H1 (cell line): ENCODE data around the gene GLDC. TPM values are rescaled to one million over a fixed set of nuclear protein-coding genes. Genes with fewer than 3 reads are reported as not detected.

Source experiments
- CBX5 ChIP-seq: fragments of 300-800, 300-1000 bp; sonication (generic); IDR thresholded peaks from 2 replicates; pipeline ENCODE4 v1.7.1; 2016; ENCODE audit warnings: antibody characterized with exemption, low read length, low read depth
- KDM4A ChIP-seq: IDR thresholded peaks from one replicate; pipeline ENCODE4 v1.7.1; 2012; ENCODE audit warnings: low read depth, mild to moderate bottlenecking, moderate library complexity, low read length, inconsistent platforms; ENCODE audit not compliant: severe bottlenecking
- RFX5 ChIP-seq: IDR thresholded peaks from 2 replicates; pipeline ENCODE4 v1.6.1; 2011; ENCODE audit warnings: low read depth, low read length, improper control_type of control experiment, borderline replicate concordance
- RNF2 ChIP-seq: fragments of 200-900, 300-1000 bp; sonication (generic); IDR thresholded peaks from 2 replicates; pipeline ENCODE4 v1.7.1; 2016; ENCODE audit warnings: borderline replicate concordance, low read depth, mild to moderate bottlenecking, antibody characterized with exemption, low read length; ENCODE audit not compliant: poor library complexity, severe bottlenecking; ENCODE audit errors: missing control alignments
- SRF ChIP-seq: IDR thresholded peaks from 2 replicates; pipeline ENCODE4 v1.6.1; 2011; ENCODE audit warnings: mild to moderate bottlenecking, low read depth, low read length, moderate library complexity
- YY1 ChIP-seq: IDR thresholded peaks from 2 replicates; pipeline ENCODE4 v1.6.1; 2011; ENCODE audit warnings: low read depth, mild to moderate bottlenecking, low read length
- polyA plus RNA-seq, 7 experiments: library from polyadenylated mRNA; depleted of rRNA in 3 of 7; stranded (reverse) in 5 of 7; unstranded in 2 of 7; fragments of >200 nt in 5 of 7; fragments of 200-250 nt in 2 of 7; gene quantifications; 1 replicate in 5 of 7; 2 replicates in 1 of 7; 4 replicates in 1 of 7; pipeline versions ENCODE4 v1.2.1 to v1.2.3, GENCODE V29; 2011 to 2013; ENCODE audit warnings: missing spikeins in 2 of 7, mixed read lengths in 2 of 7
- total RNA-seq: library from RNA; stranded (reverse); fragmentation: NEBNext Ultra II Directional; extraction: Animal tissue kit (Norgen Biotek cat#: 25700); gene quantifications from 2 replicates; pipeline ENCODE4 v1.2.1, GENCODE V29; 2021

The GLDC gene
- total and polyA plus RNA-seq, 2 of the 8 experiments (the other 6 are each of a cell fraction or from before 2014, with no cell fraction given), result 48.8 to 101 TPM

DNA sequence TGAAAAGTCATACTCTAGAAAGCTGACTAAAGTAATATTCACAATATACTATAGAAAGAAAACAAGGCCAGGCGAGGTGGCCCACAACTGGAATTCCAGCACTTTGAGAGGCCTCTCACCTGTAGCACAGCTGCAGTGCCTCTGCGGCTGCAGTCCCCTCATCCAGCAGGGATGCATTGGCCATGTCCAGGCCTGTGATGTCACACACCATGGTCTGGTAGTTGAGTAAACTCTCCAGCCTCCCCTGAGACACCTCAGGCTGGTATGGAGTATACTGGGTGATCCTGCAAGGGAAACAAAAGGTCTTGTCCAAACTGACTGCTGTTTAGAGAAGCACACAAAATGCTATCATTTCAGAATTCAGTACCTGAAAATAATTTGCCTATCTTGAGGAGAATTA, 35.5 kb downstream of the GLDC start (continued):
- TF ChIP-seq KDM4A (no peak), YY1 (no peak), RFX5 (no peak), SRF (no peak), RNF2 (no peak), CBX5 (no peak)
- TF ChIP-seq, all 59 proteins: peak for 0
